ENCODE results near the gene OR5AN1. TPM values are rescaled to one million over a fixed set of nuclear protein-coding genes. Genes with fewer than 3 reads are reported as not detected.

Gene OR5AN1, protein sequence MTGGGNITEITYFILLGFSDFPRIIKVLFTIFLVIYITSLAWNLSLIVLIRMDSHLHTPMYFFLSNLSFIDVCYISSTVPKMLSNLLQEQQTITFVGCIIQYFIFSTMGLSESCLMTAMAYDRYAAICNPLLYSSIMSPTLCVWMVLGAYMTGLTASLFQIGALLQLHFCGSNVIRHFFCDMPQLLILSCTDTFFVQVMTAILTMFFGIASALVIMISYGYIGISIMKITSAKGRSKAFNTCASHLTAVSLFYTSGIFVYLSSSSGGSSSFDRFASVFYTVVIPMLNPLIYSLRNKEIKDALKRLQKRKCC
- total RNA-seq (ENCODE audit: low replicate concordance), result not detected in 2 replicates

DNA sequence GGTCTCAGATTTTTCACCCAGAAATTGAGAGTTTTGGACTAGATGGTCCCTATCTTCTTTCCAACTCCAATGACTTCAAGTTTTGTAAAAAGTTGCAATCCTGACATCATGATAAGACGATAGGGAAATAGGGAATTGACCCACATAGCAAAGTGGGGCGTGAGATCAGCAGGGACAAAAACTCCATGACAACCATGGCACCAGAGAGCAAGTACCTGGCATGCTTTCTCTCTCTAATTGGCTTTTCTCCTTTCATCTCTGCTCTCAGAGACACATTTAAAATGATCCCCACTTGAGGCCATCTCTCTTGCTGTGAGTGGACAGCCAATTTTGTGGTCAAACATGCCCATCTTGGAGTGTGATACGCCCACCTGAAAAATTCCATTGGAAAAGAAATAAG lies at the start of gene OR5AN1:
Gene OR5AN1 (plus strand): TSS at position 301 of the 400 bp plus-strand sequence. CDS start 5,564 bp downstream, outside the sequence.
- Histone ChIP-seq H2AFZ (replicated peaks) (no peak within 1 kb of the TSS), H3K9me3 (ENCODE audit: low read depth) (peaks cover 8% of the 10 kb centered on the region), H3K27ac (no peak within 1 kb of the TSS), H4K20me1 (ENCODE audit: low read depth) (no peaks in the 10 kb centered on the region), H3K36me3 (no peaks in the 10 kb centered on the region), H3K27me3 (no peaks in the 10 kb centered on the region), H3K4me1 (no peaks in the 10 kb centered on the region), H3K79me2 (ENCODE audit: low read depth) (no peaks in the 10 kb centered on the region), H3K4me3 (no peak within 1 kb of the TSS), H3K9ac (no peak within 1 kb of the TSS), H3K4me2 (no peak within 1 kb of the TSS), H3F3A (ENCODE audit: low read depth) (no peaks in the 10 kb centered on the region)
- Mint-ChIP-seq H3K27me3 (ENCODE audit: insufficient read depth, low read depth) (peaks cover 2% of the 10 kb centered on the region), H3K36me3 (no peaks in the 10 kb centered on the region), H3K9me3 (no peaks in the 10 kb centered on the region), H3K27ac (no peak within 1 kb of the TSS), H3K4me1 (peaks cover 11% of the 10 kb centered on the region), H3K4me3 (no peak within 1 kb of the TSS)
- no peak for DNase-seq (ENCODE audit: low spot score)
- TF ChIP-seq EZH2 (IDR thresholded peaks at IDR 0.05) (no peak), EZH2phosphoT487 (IDR thresholded peaks at IDR 0.05) (no peak)
- TF ChIP-seq, protein P1, sequence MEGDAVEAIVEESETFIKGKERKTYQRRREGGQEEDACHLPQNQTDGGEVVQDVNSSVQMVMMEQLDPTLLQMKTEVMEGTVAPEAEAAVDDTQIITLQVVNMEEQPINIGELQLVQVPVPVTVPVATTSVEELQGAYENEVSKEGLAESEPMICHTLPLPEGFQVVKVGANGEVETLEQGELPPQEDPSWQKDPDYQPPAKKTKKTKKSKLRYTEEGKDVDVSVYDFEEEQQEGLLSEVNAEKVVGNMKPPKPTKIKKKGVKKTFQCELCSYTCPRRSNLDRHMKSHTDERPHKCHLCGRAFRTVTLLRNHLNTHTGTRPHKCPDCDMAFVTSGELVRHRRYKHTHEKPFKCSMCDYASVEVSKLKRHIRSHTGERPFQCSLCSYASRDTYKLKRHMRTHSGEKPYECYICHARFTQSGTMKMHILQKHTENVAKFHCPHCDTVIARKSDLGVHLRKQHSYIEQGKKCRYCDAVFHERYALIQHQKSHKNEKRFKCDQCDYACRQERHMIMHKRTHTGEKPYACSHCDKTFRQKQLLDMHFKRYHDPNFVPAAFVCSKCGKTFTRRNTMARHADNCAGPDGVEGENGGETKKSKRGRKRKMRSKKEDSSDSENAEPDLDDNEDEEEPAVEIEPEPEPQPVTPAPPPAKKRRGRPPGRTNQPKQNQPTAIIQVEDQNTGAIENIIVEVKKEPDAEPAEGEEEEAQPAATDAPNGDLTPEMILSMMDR (IDR thresholded peaks at IDR 0.05), result no peak

DNA sequence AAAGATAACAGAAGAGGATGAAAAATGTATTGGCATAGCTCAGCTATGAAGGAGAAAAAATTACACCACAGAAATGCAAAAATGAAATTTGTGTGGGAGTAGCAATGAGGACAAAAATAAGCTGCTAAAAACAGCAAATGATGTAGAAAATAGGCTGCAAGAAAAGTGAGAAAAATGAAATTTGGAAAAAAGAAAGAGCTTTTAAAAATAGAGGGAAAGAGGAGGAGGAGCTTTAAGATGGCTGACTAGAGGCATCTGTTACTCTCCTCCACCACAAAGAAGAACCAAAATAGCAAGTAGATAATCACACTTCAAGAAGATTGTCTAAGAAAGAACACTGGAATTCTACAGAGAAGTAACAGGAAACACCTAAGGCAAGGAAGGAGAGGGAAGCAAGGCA lies 23.7 kb upstream of the OR5AN1 start:
- Histone ChIP-seq H3K9ac (no peak overlapping the region), H3K9me3 (ENCODE audit: low read depth) (peaks cover 8% of the 10 kb centered on the region), H4K20me1 (ENCODE audit: low read depth) (no peaks in the 10 kb centered on the region), H3F3A (ENCODE audit: low read depth) (no peaks in the 10 kb centered on the region), H3K27ac (no peak overlapping the region), H2AFZ (replicated peaks) (no peak overlapping the region), H3K4me1 (no peaks in the 10 kb centered on the region), H3K36me3 (no peaks in the 10 kb centered on the region), H3K4me2 (no peak overlapping the region), H3K4me3 (no peak overlapping the region), H3K79me2 (ENCODE audit: low read depth) (no peaks in the 10 kb centered on the region), H3K27me3 (no peaks in the 10 kb centered on the region)
- peaks cover 3% of the 10 kb centered on the region for H3K27me3 Mint-ChIP-seq (ENCODE audit: insufficient read depth, low read depth)
- peaks cover 2% of the 10 kb centered on the region for H3K9me3 Mint-ChIP-seq
- H3K4me1 Mint-ChIP-seq, result no peaks in the 10 kb centered on the region
- H3K27ac Mint-ChIP-seq, result no peak overlapping the region
- no peak for DNase-seq (ENCODE audit: low spot score)
- no peak overlapping the region for H3K4me3 Mint-ChIP-seq
- TF ChIP-seq, protein P1 (IDR thresholded peaks at IDR 0.05), result no peak
- no peak for TF ChIP-seq EZH2phosphoT487 (IDR thresholded peaks at IDR 0.05)
- H3K36me3 Mint-ChIP-seq, result no peaks in the 10 kb centered on the region

DNA sequence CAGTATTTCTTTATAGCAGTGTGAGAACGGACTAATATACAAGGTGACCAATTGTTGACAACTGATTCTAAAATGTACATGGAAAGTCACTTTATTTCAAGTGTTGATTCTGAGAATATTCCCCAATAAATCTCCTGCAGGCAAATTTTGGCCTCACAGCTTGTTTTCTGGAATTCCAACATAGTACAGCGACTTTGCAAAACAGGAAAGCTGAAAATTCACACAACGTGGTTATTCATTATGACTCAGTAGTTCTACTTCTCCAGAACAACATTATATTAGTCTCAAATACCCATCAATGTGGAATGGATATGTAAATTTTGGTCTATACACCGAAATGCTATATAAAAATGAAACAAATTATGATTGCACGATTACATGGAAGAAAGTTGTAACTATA lies 22.5 kb upstream of the OR5AN1 start:
- Histone ChIP-seq H3K4me2 (no peak overlapping the region), H3K4me1 (no peaks in the 10 kb centered on the region), H3K4me3 (no peak overlapping the region), H3K79me2 (ENCODE audit: low read depth) (no peaks in the 10 kb centered on the region), H3K9ac (no peak overlapping the region), H2AFZ (replicated peaks) (no peak overlapping the region), H3K36me3 (no peaks in the 10 kb centered on the region), H3K9me3 (ENCODE audit: low read depth) (peaks cover 8% of the 10 kb centered on the region), H3K27me3 (no peaks in the 10 kb centered on the region), H3F3A (ENCODE audit: low read depth) (no peaks in the 10 kb centered on the region), H4K20me1 (ENCODE audit: low read depth) (no peaks in the 10 kb centered on the region), H3K27ac (no peak overlapping the region)
- Mint-ChIP-seq H3K9me3 (peaks cover 8% of the 10 kb centered on the region), H3K36me3 (no peaks in the 10 kb centered on the region), H3K4me3 (no peak overlapping the region), H3K27ac (no peak overlapping the region), H3K4me1 (no peaks in the 10 kb centered on the region), H3K27me3 (ENCODE audit: insufficient read depth, low read depth) (peaks cover 3% of the 10 kb centered on the region)
- no peak for TF ChIP-seq EZH2phosphoT487 (IDR thresholded peaks at IDR 0.05)
- TF ChIP-seq, protein P1 (IDR thresholded peaks at IDR 0.05), result no peak
- TF ChIP-seq EZH2 (IDR thresholded peaks at IDR 0.05), result no peak
- DNase-seq (ENCODE audit: low spot score), result no peak
